Neural progenitor cell (in vitro differentiated cells): ENCODE data around the gene PROSER2. TPM values are rescaled to one million over a fixed set of nuclear protein-coding genes. Genes with fewer than 3 reads are reported as not detected.

Experiments
- DNase-seq: peaks from one replicate; pipeline ENCODE4 v3.0.0-alpha.2; 2016; ENCODE audit warnings: low spot score
- H2AFZ ChIP-seq: fragments of 200-600 bp; sonication (generic); replicated peaks from 2 replicates; pipeline ENCODE4 v1.6.1; 2016; ENCODE audit warnings: antibody characterized with exemption
- H3F3A ChIP-seq: fragments of 200-600 bp; sonication (generic); 2 replicates; pipeline ENCODE4 v1.6.1; 2016; ENCODE audit warnings: antibody characterized with exemption, low read depth
- H3K27ac ChIP-seq: fragments of 200-600 bp; sonication (generic); 2 replicates; pipeline ENCODE4 v1.5.1; 2016; ENCODE audit warnings: mild to moderate bottlenecking
- H3K27me3 ChIP-seq: fragments of 200-600 bp; sonication (generic); 2 replicates; pipeline ENCODE4 v1.6.1; 2016; ENCODE audit warnings: mild to moderate bottlenecking, moderate library complexity
- H3K36me3 ChIP-seq: fragments of 200-600 bp; sonication (generic); 2 replicates; pipeline ENCODE4 v1.5.1; 2016
- H3K4me1 ChIP-seq: fragments of 200-600 bp; sonication (generic); 2 replicates; pipeline ENCODE4 v1.6.1; 2016; ENCODE audit warnings: mixed run types
- H3K4me2 ChIP-seq: fragments of 200-600 bp; sonication (generic); 2 replicates; pipeline ENCODE4 v1.6.1; 2016
- H3K4me3 ChIP-seq: fragments of 200-600 bp; sonication (generic); 2 replicates; pipeline ENCODE4 v1.5.1; 2016
- H3K79me2 ChIP-seq: fragments of 200-600 bp; sonication (generic); 2 replicates; pipeline ENCODE4 v1.6.1; 2016; ENCODE audit warnings: low read depth
- H3K9ac ChIP-seq: fragments of 200-600 bp; sonication (generic); 2 replicates; pipeline ENCODE4 v1.6.1; 2016
- H3K9me3 ChIP-seq: fragments of 200-600 bp; sonication (generic); 2 replicates; pipeline ENCODE4 v1.5.1; 2016; ENCODE audit warnings: low read depth
- H4K20me1 ChIP-seq: fragments of 200-600 bp; sonication (generic); 2 replicates; pipeline ENCODE4 v1.6.1; 2016; ENCODE audit warnings: low read depth
- H3K27ac Mint-ChIP-seq: 3 replicates; pipeline ENCODE4 v1.8.0; 2021; ENCODE audit warnings: mixed read lengths
- H3K27me3 Mint-ChIP-seq: 2 replicates; pipeline ENCODE4 v1.8.0; 2022; ENCODE audit warnings: low read depth, mild to moderate bottlenecking, inconsistent platforms, moderate library complexity, mixed read lengths; ENCODE audit not compliant: insufficient read depth
- H3K36me3 Mint-ChIP-seq: 3 replicates; pipeline ENCODE4 v1.8.0; 2021; ENCODE audit warnings: mixed read lengths
- H3K4me1 Mint-ChIP-seq: 3 replicates; pipeline ENCODE4 v1.8.0; 2021; ENCODE audit warnings: mixed read lengths
- H3K4me3 Mint-ChIP-seq: 3 replicates; pipeline ENCODE4 v1.8.0; 2021; ENCODE audit warnings: mild to moderate bottlenecking, moderate library complexity, mixed read lengths
- H3K9me3 Mint-ChIP-seq: 3 replicates; pipeline ENCODE4 v1.8.0; 2020; ENCODE audit warnings: mixed read lengths
- CTCF ChIP-seq: fragments of 200-600 bp; sonication (generic); IDR thresholded peaks from 2 replicates; pipeline ENCODE4 v1.5.1; 2017; ENCODE audit warnings: antibody characterized with exemption, mild to moderate bottlenecking
- EZH2 ChIP-seq: fragments of 200-600 bp; sonication (generic); IDR thresholded peaks from 2 replicates; pipeline ENCODE4 v1.6.1; 2017; ENCODE audit warnings: antibody characterized with exemption, mild to moderate bottlenecking, moderate library complexity
- EZH2phosphoT487 ChIP-seq: fragments of 200-600 bp; sonication (generic); IDR thresholded peaks from 2 replicates; pipeline ENCODE4 v1.6.1; 2017; ENCODE audit warnings: antibody characterized with exemption
- total RNA-seq: library from RNA; depleted of rRNA; stranded (reverse); fragments of >200 nt; gene quantifications from 2 replicates; pipeline ENCODE4 v1.2.3, GENCODE V29; 2015; ENCODE audit warnings: low replicate concordance

Gene PROSER2
- total RNA-seq, 1 donor from 2014 or later: 2.3 TPM

- H2AFZ ChIP-seq: no peak overlapping the region
- H3K4me2 ChIP-seq: no peak overlapping the region
- H3K79me2 ChIP-seq: no peaks in the 10 kb centered on the region
- H3K27ac ChIP-seq: no peak overlapping the region
- H3K27me3 ChIP-seq: no peaks in the 10 kb centered on the region
- H3K9ac ChIP-seq: no peak overlapping the region
- no peaks in the 10 kb centered on the region for H3K36me3 ChIP-seq
- H4K20me1 ChIP-seq: no peaks in the 10 kb centered on the region
- DNase-seq: no peak
- peaks cover 4% of the 10 kb centered on the region for H3K27me3 Mint-ChIP-seq
- no peaks in the 10 kb centered on the region for H3K36me3 Mint-ChIP-seq
- no peaks in the 10 kb centered on the region for H3K4me1 ChIP-seq
- TF ChIP-seq CTCF (no peak), EZH2phosphoT487 (no peak), EZH2 (no peak)
- peak overlapping the region; percentile 11 for H3K27ac Mint-ChIP-seq
- H3K4me3 Mint-ChIP-seq: no peak overlapping the region
- H3K4me1 Mint-ChIP-seq: peaks cover 22% of the 10 kb centered on the region
- H3K9me3 Mint-ChIP-seq: no peaks in the 10 kb centered on the region
- no peaks in the 10 kb centered on the region for H3F3A ChIP-seq
- H3K9me3 ChIP-seq: no peaks in the 10 kb centered on the region
- H3K4me3 ChIP-seq: no peak overlapping the region
Observed at GRCh38 chr10:11898372-11899066, 75.4 kb downstream of the PROSER2 start.

GRCh38 chr10:11899067-11899876, 76.1 kb downstream of the PROSER2 start:
- Histone ChIP-seq H3F3A (no peaks in the 10 kb centered on the region), H4K20me1 (no peaks in the 10 kb centered on the region), H3K27ac (no peak overlapping the region), H3K36me3 (no peaks in the 10 kb centered on the region), H3K79me2 (no peaks in the 10 kb centered on the region), H3K4me1 (no peaks in the 10 kb centered on the region), H3K9me3 (no peaks in the 10 kb centered on the region), H2AFZ (no peak overlapping the region), H3K9ac (no peak overlapping the region), H3K4me2 (no peak overlapping the region), H3K27me3 (no peaks in the 10 kb centered on the region), H3K4me3 (no peak overlapping the region)
- Mint-ChIP-seq H3K36me3 (no peaks in the 10 kb centered on the region), H3K4me3 (no peak overlapping the region), H3K4me1 (peaks cover 22% of the 10 kb centered on the region), H3K27ac (peak overlapping the region; percentile 11), H3K27me3 (peaks cover 4% of the 10 kb centered on the region), H3K9me3 (no peaks in the 10 kb centered on the region)
- TF ChIP-seq EZH2 (no peak), CTCF (no peak), EZH2phosphoT487 (no peak)
- DNase-seq: no peak

GRCh38 chr10:11901036-11901301, 77.8 kb downstream of the PROSER2 start:
- Histone ChIP-seq H3K9me3 (no peaks in the 10 kb centered on the region), H3F3A (no peaks in the 10 kb centered on the region), H3K27ac (no peak overlapping the region), H3K4me3 (no peak overlapping the region), H3K4me2 (no peak overlapping the region), H3K9ac (no peak overlapping the region), H2AFZ (no peak overlapping the region), H3K36me3 (no peaks in the 10 kb centered on the region), H3K79me2 (no peaks in the 10 kb centered on the region), H3K27me3 (no peaks in the 10 kb centered on the region), H4K20me1 (no peaks in the 10 kb centered on the region), H3K4me1 (no peaks in the 10 kb centered on the region)
- H3K36me3 Mint-ChIP-seq: no peaks in the 10 kb centered on the region
- H3K9me3 Mint-ChIP-seq: no peaks in the 10 kb centered on the region
- no peak for DNase-seq
- no peak for TF ChIP-seq EZH2
- H3K27ac Mint-ChIP-seq: no peak overlapping the region
- peaks cover 4% of the 10 kb centered on the region for H3K27me3 Mint-ChIP-seq
- no peak overlapping the region for H3K4me3 Mint-ChIP-seq
- peaks cover 22% of the 10 kb centered on the region for H3K4me1 Mint-ChIP-seq

- Mint-ChIP-seq H3K27me3 (peaks cover 4% of the 10 kb centered on the region), H3K4me3 (no peak overlapping the region), H3K4me1 (peaks cover 22% of the 10 kb centered on the region), H3K27ac (no peak overlapping the region), H3K9me3 (no peaks in the 10 kb centered on the region), H3K36me3 (no peaks in the 10 kb centered on the region)
- TF ChIP-seq CTCF (no peak), EZH2phosphoT487 (no peak), EZH2 (no peak)
- Histone ChIP-seq H3K9me3 (no peaks in the 10 kb centered on the region), H3K4me3 (no peak overlapping the region), H3K4me2 (no peak overlapping the region), H3F3A (no peaks in the 10 kb centered on the region), H3K27me3 (no peaks in the 10 kb centered on the region), H3K4me1 (no peaks in the 10 kb centered on the region), H4K20me1 (no peaks in the 10 kb centered on the region), H3K27ac (no peak overlapping the region), H3K79me2 (no peaks in the 10 kb centered on the region), H3K9ac (no peak overlapping the region), H2AFZ (no peak overlapping the region), H3K36me3 (no peaks in the 10 kb centered on the region)
- no peak for DNase-seq
Observed at GRCh38 chr10:11901454-11901832, 78.3 kb downstream of the PROSER2 start.
